22Rv1 (cell line): ENCODE results near the gene KMT5C.

Experiments used
- H3K27ac ChIP-seq: fragments of 450-650 bp; 2 replicates; pipeline ENCODE4 v1.5.1; 2017
- ZFX ChIP-seq: fragments of 450-650 bp; IDR thresholded peaks from 2 replicates; pipeline ENCODE4 v1.6.1; 2017; ENCODE audit warnings: antibody characterized with exemption, borderline replicate concordance
- TF ChIP-seq, protein P1 (sequence below): fragments of 450-650 bp; IDR thresholded peaks from 2 replicates; pipeline ENCODE4 v1.5.1; 2017; ENCODE audit warnings: mild to moderate bottlenecking

Gene KMT5C

DNA sequence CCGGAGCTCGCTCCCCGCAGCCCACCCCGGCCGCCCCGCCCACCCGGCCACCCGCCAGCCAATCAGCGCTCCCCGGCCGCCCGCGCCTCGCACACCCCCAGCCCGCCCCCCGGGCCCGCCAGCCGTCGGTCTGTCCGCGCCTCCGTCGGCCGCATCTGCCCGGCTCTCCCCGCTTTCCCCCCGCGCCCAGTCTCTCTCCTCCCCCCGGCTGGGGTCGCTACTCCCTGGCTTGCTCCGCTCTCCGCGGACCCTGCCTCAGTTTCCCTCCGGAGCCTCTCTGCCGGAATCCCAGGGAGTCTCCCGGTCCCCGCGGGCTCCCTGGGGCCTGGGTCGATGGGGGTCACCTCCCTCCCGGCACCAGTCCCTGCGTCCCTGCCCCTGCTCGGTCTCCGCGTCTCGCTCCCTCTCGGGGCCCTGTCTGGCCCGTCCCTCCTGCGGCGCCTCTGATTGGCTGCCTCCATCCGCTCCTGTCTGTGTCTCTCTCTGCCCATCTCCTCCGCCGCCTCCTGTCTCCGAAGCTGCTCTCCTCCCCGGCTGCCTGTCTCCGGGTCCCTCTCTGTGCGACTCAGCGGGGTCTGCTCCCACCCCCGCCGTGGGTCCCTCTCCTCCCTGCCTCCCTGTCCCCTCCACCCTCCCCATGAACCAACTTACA lies 30.1 kb downstream of the KMT5C start:
- H3K27ac ChIP-seq: no peak overlapping the region
- TF ChIP-seq, protein P1, sequence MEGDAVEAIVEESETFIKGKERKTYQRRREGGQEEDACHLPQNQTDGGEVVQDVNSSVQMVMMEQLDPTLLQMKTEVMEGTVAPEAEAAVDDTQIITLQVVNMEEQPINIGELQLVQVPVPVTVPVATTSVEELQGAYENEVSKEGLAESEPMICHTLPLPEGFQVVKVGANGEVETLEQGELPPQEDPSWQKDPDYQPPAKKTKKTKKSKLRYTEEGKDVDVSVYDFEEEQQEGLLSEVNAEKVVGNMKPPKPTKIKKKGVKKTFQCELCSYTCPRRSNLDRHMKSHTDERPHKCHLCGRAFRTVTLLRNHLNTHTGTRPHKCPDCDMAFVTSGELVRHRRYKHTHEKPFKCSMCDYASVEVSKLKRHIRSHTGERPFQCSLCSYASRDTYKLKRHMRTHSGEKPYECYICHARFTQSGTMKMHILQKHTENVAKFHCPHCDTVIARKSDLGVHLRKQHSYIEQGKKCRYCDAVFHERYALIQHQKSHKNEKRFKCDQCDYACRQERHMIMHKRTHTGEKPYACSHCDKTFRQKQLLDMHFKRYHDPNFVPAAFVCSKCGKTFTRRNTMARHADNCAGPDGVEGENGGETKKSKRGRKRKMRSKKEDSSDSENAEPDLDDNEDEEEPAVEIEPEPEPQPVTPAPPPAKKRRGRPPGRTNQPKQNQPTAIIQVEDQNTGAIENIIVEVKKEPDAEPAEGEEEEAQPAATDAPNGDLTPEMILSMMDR: no peak
- TF ChIP-seq ZFX: no peak

DNA sequence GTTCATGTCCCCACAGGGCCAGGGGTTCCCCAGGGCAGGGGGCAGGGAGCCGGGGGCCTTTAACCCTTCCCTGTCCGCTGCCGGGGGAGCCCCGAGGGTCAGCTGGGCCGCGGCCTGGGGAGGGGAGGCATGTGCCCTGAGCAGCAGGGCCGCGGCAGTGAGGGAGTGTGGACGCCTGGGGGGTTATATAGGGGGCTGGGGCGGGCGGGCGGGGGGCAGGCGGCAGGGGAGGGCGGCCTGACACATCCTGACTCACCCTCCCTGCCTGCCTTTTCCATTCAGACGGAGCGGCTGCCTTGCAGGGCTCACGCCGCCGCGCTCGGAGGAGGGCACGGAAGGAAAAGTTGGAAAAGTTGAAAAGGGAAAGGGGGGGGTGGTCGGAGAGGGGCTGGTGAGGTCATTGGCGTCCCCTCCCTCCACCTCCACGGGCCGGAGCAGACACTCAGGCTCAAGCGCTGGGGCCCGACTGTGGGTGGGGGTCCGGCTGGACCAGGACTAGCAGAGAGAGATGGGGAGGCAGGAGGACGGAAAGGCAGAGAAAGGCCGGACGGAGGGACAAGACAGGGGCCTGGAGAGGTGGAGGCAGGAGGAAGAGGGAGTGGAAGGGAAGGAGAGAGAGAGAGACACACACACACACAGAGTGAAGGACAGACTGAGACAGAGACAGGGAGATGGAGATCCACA lies 30.8 kb downstream of the KMT5C start, which contains the start of gene IL11:
TSS of gene IL11 (minus strand) at position 159 of the 684 bp plus-strand sequence. CDS start at position 6, 153 bp downstream.
- TF ChIP-seq, protein P1: no peak
- no peak for TF ChIP-seq ZFX
- 0 out of 2 replicates have a peak within 1 kb of the TSS, but pooled peaks have one; percentile 4 for H3K27ac ChIP-seq

DNA sequence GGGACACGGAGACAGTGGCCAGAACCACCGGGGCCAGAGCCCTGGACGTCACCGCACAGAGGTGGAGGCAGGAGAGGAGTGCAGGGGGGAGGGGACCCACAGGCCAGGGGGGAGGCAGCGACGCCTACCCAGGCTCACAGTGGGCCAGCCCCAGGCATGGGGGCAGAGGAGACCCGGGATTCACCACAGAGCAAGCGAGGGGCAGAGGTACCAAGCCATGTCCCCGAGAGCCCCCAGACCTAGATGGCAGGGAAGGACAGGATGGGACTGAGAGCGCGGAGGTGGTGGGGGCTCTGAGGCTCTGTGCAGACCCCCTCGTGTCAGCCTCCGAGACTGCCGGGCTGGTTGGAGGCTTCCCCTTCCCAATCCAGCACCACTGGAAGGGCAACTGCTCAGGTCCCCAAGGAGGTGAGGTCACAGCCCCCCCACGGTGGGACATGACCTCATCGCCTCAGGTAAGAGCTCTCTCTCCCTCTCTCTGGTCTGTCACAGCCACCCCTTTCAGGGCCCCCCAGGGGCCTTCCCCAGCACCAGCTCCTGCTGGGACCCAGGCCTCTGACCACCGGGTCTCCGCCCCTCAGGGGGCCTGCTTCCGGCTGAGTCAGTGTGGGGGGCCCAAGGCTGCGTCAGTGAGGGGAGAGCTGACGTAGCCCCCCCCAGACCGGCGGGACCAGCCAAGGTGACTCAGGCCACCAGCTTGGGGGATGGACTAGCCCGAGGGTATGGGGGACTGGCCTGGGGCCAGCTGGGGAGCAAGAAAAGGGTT lies 32.8 kb downstream of the KMT5C start:
- no peak overlapping the region for H3K27ac ChIP-seq
- TF ChIP-seq, protein P1: no peak
- TF ChIP-seq ZFX: no peak

DNA sequence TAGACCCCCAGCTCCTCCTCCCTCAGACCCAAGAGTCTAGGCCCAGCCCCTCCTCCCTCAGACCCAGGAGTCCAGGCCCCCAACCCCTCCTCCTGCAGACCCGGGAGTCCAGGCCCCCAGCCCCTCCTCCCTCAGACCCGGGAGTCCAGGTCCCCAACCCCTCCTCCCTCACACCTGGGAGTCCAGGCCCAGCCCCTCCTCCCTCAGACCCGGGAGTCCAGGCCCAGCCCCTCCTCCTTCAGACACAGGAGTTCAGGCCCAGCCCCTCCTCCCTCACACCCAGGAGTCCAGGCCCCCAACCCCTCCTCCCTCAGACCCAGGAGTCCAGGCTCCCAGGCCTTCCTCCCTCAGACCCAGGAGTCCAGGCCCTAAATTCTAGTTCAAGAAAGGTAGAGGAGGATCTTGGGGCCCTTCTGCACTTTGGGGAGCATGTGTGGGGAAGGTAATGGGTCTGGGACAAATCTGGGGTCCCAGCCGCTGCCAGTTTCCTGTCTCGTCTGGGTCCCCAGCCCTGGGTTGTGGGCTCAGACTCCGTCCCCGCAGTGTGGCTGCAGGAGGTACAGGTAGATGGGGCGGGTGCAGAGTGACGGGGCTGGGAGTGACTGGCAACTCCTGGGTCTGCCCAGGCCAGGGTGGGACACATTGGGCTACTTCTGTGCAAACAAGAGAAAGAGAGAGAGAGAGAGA lies 33.8 kb downstream of the KMT5C start:
- H3K27ac ChIP-seq: 0 out of 2 replicates have a peak overlapping the region, but pooled peaks have one; percentile 20
- TF ChIP-seq, protein P1: no peak
- TF ChIP-seq ZFX: no peak

DNA sequence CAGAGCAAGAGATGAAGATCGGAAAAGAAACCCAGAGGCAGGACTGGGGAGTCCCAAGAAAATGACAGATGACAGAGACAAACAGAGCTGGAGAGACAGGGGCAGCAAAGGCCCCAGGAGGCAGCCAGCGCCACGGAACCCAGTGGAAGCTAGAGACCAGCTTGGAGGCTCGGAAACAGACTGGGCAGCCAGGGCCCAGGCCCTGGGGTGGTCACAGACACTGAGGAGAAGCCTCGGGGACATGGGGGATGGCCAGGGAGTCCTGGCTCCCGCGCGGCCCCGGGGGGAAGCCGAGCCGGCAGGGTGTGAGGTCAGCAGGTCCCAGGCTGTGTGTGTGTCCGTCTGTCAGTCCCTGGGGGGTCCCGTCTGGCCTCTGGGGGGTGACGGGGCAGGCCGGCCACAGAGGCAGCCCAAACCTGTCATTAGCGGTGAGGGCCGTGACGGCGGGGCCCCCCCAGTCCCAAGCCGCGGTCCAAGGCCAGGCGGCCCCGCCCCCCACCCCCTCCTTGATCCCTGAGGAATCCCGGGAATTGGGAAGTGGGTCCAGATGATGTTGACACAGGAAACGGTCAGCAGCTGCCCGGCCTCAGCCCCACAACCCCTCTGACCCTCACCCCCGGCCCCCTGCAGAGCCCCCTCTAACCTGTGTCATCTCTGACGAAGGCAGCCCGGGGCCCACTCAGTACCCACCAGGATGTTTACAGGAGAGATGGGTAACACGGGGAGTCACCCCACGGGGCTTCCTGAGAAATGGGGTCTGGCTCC lies 34.5 kb downstream of the KMT5C start:
- H3K27ac ChIP-seq: 0 out of 2 replicates have a peak overlapping the region, but pooled peaks have one; percentile 20
- TF ChIP-seq, protein P1: no peak
- no peak for TF ChIP-seq ZFX

DNA sequence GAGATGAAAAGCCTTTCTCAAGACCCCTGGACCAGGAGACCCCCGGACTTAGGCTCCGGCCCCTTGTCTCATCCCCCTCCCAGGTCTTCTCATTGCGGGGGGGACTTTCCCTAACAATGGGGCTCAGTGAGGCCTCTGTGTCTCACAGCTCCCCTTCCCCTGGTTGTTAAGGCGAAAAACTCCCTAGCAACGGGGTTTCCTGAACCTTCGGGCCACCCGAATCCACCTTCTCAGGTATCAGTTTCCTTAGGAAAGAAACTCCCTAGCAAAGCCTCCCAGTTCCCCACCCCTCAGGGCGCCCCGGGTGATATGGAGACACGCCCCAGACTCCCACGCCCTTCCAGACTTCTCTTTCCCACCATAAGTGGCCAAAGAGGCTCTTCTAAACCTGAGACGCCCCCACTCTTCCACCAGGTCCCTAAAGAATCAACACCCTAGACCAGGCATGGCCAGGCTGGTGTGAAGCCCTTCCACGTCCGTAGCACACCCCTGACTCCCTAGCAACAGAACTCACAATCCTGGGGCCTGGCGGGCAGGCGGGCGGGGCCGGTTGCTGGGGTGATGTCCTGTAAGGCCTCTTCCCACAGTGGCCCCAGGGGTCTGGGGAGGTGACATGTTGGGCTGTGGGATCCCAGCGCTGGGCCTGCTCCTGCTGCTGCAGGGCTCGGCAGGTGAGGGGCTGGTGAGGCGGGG lies 36.7 kb downstream of the KMT5C start, which contains the start of gene TMEM190:
TSS of gene TMEM190 (plus strand) at position 586 of the 693 bp plus-strand sequence. CDS start at position 614, 28 bp downstream.
- peak within 1 kb of the TSS; percentile 25; the same call in 1 of the 2 replicates for H3K27ac ChIP-seq
- TF ChIP-seq ZFX: no peak
- TF ChIP-seq, protein P1: no peak
